Liver (tissue), 9 donors: ENCODE measurements around the gene NR5A1. TPM values are rescaled to one million over a fixed set of nuclear protein-coding genes. Genes with fewer than 3 reads are reported as not detected.

Source experiments
- DNase-seq: peaks from one replicate; pipeline ENCODE4 v3.0.0-alpha.2; 2017; ENCODE audit warnings: low spot score
- H3K27ac ChIP-seq, 2 donors: one replicate each; pipeline ENCODE4 v1.7.0; 2013; ENCODE audit warnings: inconsistent platforms in 2 of 2, low read length in 2 of 2, control low read depth in 1 of 2, low read depth in 1 of 2, mild to moderate bottlenecking in 1 of 2
- H3K27me3 ChIP-seq, 4 donors: one replicate each; pipeline versions ENCODE4 v1.6.1 to v1.7.0; 2013; ENCODE audit warnings: low read length in 3 of 4, inconsistent platforms in 1 of 4, mild to moderate bottlenecking in 1 of 4, moderate library complexity in 1 of 4; ENCODE audit not compliant: control insufficient read depth in 4 of 4, insufficient read depth in 4 of 4
- H3K36me3 ChIP-seq, 4 donors: one replicate each; pipeline versions ENCODE4 v1.6.1 to v1.7.0; 2013; ENCODE audit warnings: low read length in 3 of 4, mild to moderate bottlenecking in 3 of 4, low read depth in 1 of 4, moderate library complexity in 1 of 4; ENCODE audit not compliant: control insufficient read depth in 4 of 4, insufficient read depth in 3 of 4
- H3K4me1 ChIP-seq, 4 donors: one replicate each; pipeline versions ENCODE4 v1.6.1 to v1.7.0; 2013; ENCODE audit warnings: low read length in 3 of 4, mild to moderate bottlenecking in 3 of 4, moderate library complexity in 1 of 4; ENCODE audit not compliant: control insufficient read depth in 4 of 4, insufficient read depth in 4 of 4
- H3K4me3 ChIP-seq, 3 donors: one replicate each; pipeline versions ENCODE4 v1.6.1 to v1.7.0; 2013; ENCODE audit warnings: low read length in 3 of 3, control low read depth in 1 of 3, low read depth in 1 of 3, mild to moderate bottlenecking in 1 of 3
- H3K9ac ChIP-seq, 2 donors: one replicate each; pipeline ENCODE4 v1.7.0; 2013; ENCODE audit warnings: low read length in 2 of 2, mild to moderate bottlenecking in 2 of 2, moderate library complexity in 2 of 2, control low read depth in 1 of 2, low read depth in 1 of 2
- H3K9me3 ChIP-seq, 4 donors: one replicate each; pipeline versions ENCODE4 v1.6.1 to v1.7.0; 2013; ENCODE audit warnings: low read length in 3 of 4; ENCODE audit not compliant: control insufficient read depth in 4 of 4
- ATF3 ChIP-seq: IDR thresholded peaks from 2 replicates; pipeline ENCODE4 v1.6.1; 2016; ENCODE audit warnings: antibody characterized with exemption
- CTCF ChIP-seq: fragments of 150-350 bp; IDR thresholded peaks from 2 replicates; pipeline ENCODE4 v1.5.1; 2017; ENCODE audit warnings: improper control_type of control experiment, low read depth, low read length; ENCODE audit not compliant: missing input control
- EGR1 ChIP-seq, 2 donors: IDR thresholded peaks; 2 replicates each; pipeline ENCODE4 v1.6.1; 2016 to 2018; ENCODE audit warnings: antibody characterized with exemption in 2 of 2, low read depth in 2 of 2
- FOXA1 ChIP-seq: IDR thresholded peaks from 2 replicates; pipeline ENCODE4 v1.6.1; 2016; ENCODE audit warnings: antibody characterized with exemption
- FOXA2 ChIP-seq: IDR thresholded peaks from 2 replicates; pipeline ENCODE4 v1.6.1; 2016; ENCODE audit warnings: antibody characterized with exemption
- GABPA ChIP-seq, 2 donors: IDR thresholded peaks in 1 of 2; conservative IDR thresholded peaks in 1 of 2; 2 replicates each; pipeline ENCODE4 v1.6.1; 2016; ENCODE audit warnings: antibody characterized with exemption in 2 of 2, mild to moderate bottlenecking in 1 of 2, moderate library complexity in 1 of 2
- HNF4A ChIP-seq, 2 donors: conservative IDR thresholded peaks; 2 replicates each; pipeline ENCODE4 v1.6.1; 2016; ENCODE audit warnings: antibody characterized with exemption in 2 of 2, mild to moderate bottlenecking in 2 of 2
- HNF4G ChIP-seq: IDR thresholded peaks from 2 replicates; pipeline ENCODE4 v1.6.1; 2016; ENCODE audit warnings: antibody characterized with exemption
- JUND ChIP-seq, 2 donors: IDR thresholded peaks; 2 replicates each; pipeline ENCODE4 v1.6.1; 2016; ENCODE audit warnings: antibody characterized with exemption in 2 of 2
- MAX ChIP-seq: IDR thresholded peaks from 2 replicates; pipeline ENCODE4 v1.6.1; 2016; ENCODE audit warnings: antibody characterized with exemption
- NR2F2 ChIP-seq: IDR thresholded peaks from 2 replicates; pipeline ENCODE4 v1.6.1; 2016; ENCODE audit warnings: antibody characterized with exemption
- RAD21 ChIP-seq, 2 donors: IDR thresholded peaks; 2 replicates each; pipeline ENCODE4 v1.6.1; 2016; ENCODE audit warnings: antibody characterized with exemption in 2 of 2, mild to moderate bottlenecking in 2 of 2
- REST ChIP-seq: IDR thresholded peaks from 2 replicates; pipeline ENCODE4 v1.6.1; 2016; ENCODE audit warnings: antibody characterized with exemption, mild to moderate bottlenecking
- RXRA ChIP-seq, 2 donors: IDR thresholded peaks; 2 replicates each; pipeline ENCODE4 v1.6.1; 2017 to 2018; ENCODE audit warnings: antibody characterized with exemption in 2 of 2, mild to moderate bottlenecking in 1 of 2
- SP1 ChIP-seq: IDR thresholded peaks from 2 replicates; pipeline ENCODE4 v1.6.1; 2018; ENCODE audit warnings: antibody characterized with exemption, mild to moderate bottlenecking
- TAF1 ChIP-seq: conservative IDR thresholded peaks from 2 replicates; pipeline ENCODE4 v1.6.1; 2016; ENCODE audit warnings: antibody characterized with exemption, mild to moderate bottlenecking
- YY1 ChIP-seq: IDR thresholded peaks from 2 replicates; pipeline ENCODE4 v1.6.1; 2016; ENCODE audit warnings: antibody characterized with exemption, mild to moderate bottlenecking
- ZBTB33 ChIP-seq: IDR thresholded peaks from 2 replicates; pipeline ENCODE4 v1.6.1; 2016; ENCODE audit warnings: antibody characterized with exemption
- WGBS: extraction: QIAGEN DNeasy Blood & Tissue Kit; methylation state at CpG from one replicate; pipeline ENCODE4 v1.1.7; 2013; 5-methylcytosine and 5-hydroxymethylcytosine counted together
- polyA plus RNA-seq, 2 donors: library from polyadenylated mRNA; stranded (reverse) in 1 of 2; unstranded in 1 of 2; fragments of 200-250 nt in 1 of 2; fragments of >200 nt in 1 of 2; fragmentation: Nextera tagmentation in 1 of 2; extraction: Ambion mirVana in 1 of 2; gene quantifications; one replicate each; pipeline versions ENCODE4 v1.2.1 to v1.2.3, GENCODE V29; 2013 to 2015
- total RNA-seq, 2 donors: library from RNA; depleted of rRNA; stranded (reverse); fragments of >200 nt; gene quantifications; one replicate each; pipeline ENCODE4 v1.2.3, GENCODE V29; 2014
- donor health status: healthy.
- donor health status: healthy.
- donor health status: healthy.
- donor health status: healthy.
- donor health status: healthy.

Gene NR5A1
- total and polyA plus RNA-seq, 4 donors: not detected

- Histone ChIP-seq H3K9ac (no peak overlapping the region), H3K4me3 (peak overlapping the region in 1 of 3 donors; percentile 39), H3K4me1 (peaks cover 3 to 12% (median 9%) of the 10 kb centered on the region in 4 donors), H3K9me3 (no peaks in the 10 kb centered on the region), H3K36me3 (no peaks in the 10 kb centered on the region), H3K27ac (no peak overlapping the region), H3K27me3 (peaks cover 0 to 16% (median 8%) of the 10 kb centered on the region in 4 donors)
- DNase-seq: no peak
- TF ChIP-seq TAF1 (no peak), ZBTB33 (no peak), RAD21 (IDR thresholded peaks at IDR 0.05) (no peak), YY1 (no peak), HNF4G (no peak), HNF4A (conservative IDR thresholded peaks at IDR 0.05) (no peak), CTCF (no peak), REST (no peak), FOXA2 (no peak), NR2F2 (no peak), ATF3 (no peak), JUND (IDR thresholded peaks at IDR 0.05) (no peak), MAX (no peak), RXRA (IDR thresholded peaks at IDR 0.05) (no peak), FOXA1 (no peak), SP1 (no peak), GABPA (IDR thresholded peaks at IDR 0.05 in 1 of 2, conservative IDR thresholded peaks at IDR 0.05 in 1 of 2) (no peak), EGR1 (IDR thresholded peaks at IDR 0.05; ENCODE audit: low read depth in 2 of 2) (no peak)
- 5% methylated on average over 76 of the region's 76 CpGs for WGBS
Observed at GRCh38 chr9:124503713-124504529, 3.3 kb downstream of the NR5A1 start.
